H1 (cell line): Measurements from ENCODE around the gene TSPAN16. TPM values are rescaled to one million over a fixed set of nuclear protein-coding genes. Genes with fewer than 3 reads are reported as not detected.

Source experiments
- ASH2L ChIP-seq: fragments of 200-600, 300-600 bp; sonication (generic); IDR thresholded peaks from one replicate; pipeline ENCODE4 v1.7.1; 2017; ENCODE audit warnings: low read length
- CHD1 ChIP-seq: IDR thresholded peaks from 2 replicates; pipeline ENCODE4 v1.6.1; 2012; ENCODE audit warnings: low read depth, low read length, improper control_type of control experiment
- KDM1A ChIP-seq: fragments of 200-600, 300-600 bp; sonication (generic); IDR thresholded peaks from 2 replicates; pipeline ENCODE4 v1.7.1; 2016; ENCODE audit warnings: mild to moderate bottlenecking, low read length, borderline replicate concordance
- POLR2A ChIP-seq, 2 experiments: IDR thresholded peaks; 1 replicate in 1 of 2; 2 replicates in 1 of 2; pipeline ENCODE4 v1.6.1; 2011; ENCODE audit warnings: low read depth in 2 of 2, low read length in 2 of 2, mild to moderate bottlenecking in 2 of 2; ENCODE audit errors: control extremely low read depth in 1 of 2
- TAF1 ChIP-seq: IDR thresholded peaks from 2 replicates; pipeline ENCODE4 v1.6.1; 2011; ENCODE audit warnings: mild to moderate bottlenecking, low read depth, low read length
- polyA plus RNA-seq, 7 experiments: library from polyadenylated mRNA; depleted of rRNA in 3 of 7; stranded (reverse) in 5 of 7; unstranded in 2 of 7; fragments of >200 nt in 5 of 7; fragments of 200-250 nt in 2 of 7; gene quantifications; 1 replicate in 5 of 7; 2 replicates in 1 of 7; 4 replicates in 1 of 7; pipeline versions ENCODE4 v1.2.1 to v1.2.3, GENCODE V29; 2011 to 2013; ENCODE audit warnings: missing spikeins in 2 of 7, mixed read lengths in 2 of 7
- total RNA-seq: library from RNA; stranded (reverse); fragmentation: NEBNext Ultra II Directional; extraction: Animal tissue kit (Norgen Biotek cat#: 25700); gene quantifications from 2 replicates; pipeline ENCODE4 v1.2.1, GENCODE V29; 2021
- TF ChIP-seq, protein P1 (sequence below), 3 experiments: IDR thresholded peaks; 1 replicate in 2 of 3; 2 replicates in 1 of 3; pipeline versions ENCODE4 v1.5.1 to v1.6.1; 2011; ENCODE audit warnings: low read length in 3 of 3, mild to moderate bottlenecking in 3 of 3, inconsistent platforms in 2 of 3, low read depth in 1 of 3, moderate library complexity in 1 of 3; ENCODE audit not compliant: insufficient read depth in 1 of 3; ENCODE audit errors: control extremely low read depth in 1 of 3

TSPAN16 gene
- total and polyA plus RNA-seq, 2 of the 8 experiments (the other 6 are each of a cell fraction or from before 2014, with no cell fraction given): not detected

DNA sequence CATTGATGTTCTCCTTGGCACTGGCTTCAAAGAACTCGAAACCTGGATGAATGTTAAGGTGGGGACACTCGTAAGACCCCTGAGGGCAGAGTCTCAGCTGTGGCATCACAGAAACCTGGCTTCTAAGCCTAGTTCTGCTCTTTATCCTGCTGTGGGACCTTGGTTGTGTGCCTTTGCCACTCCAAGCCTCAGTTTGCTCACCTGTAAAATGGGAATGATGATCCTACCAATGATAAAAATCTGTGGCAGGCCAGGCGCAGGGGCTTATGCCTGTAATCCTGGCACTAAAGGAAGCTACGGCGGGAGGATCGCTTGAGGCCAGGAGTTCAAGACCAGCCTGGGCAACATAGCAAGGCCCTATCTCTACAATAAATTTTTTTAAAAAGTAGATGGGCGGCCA, 29.6 kb downstream of the TSPAN16 start (continued):
- TF ChIP-seq, protein P1, sequence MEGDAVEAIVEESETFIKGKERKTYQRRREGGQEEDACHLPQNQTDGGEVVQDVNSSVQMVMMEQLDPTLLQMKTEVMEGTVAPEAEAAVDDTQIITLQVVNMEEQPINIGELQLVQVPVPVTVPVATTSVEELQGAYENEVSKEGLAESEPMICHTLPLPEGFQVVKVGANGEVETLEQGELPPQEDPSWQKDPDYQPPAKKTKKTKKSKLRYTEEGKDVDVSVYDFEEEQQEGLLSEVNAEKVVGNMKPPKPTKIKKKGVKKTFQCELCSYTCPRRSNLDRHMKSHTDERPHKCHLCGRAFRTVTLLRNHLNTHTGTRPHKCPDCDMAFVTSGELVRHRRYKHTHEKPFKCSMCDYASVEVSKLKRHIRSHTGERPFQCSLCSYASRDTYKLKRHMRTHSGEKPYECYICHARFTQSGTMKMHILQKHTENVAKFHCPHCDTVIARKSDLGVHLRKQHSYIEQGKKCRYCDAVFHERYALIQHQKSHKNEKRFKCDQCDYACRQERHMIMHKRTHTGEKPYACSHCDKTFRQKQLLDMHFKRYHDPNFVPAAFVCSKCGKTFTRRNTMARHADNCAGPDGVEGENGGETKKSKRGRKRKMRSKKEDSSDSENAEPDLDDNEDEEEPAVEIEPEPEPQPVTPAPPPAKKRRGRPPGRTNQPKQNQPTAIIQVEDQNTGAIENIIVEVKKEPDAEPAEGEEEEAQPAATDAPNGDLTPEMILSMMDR (IDR thresholded peaks at IDR 0.05; ENCODE audit: control extremely low read depth in 1 of 3, insufficient read depth in 1 of 3, low read depth in 1 of 3, low read length in 3 of 3): no peak
- TF ChIP-seq POLR2A (IDR thresholded peaks at IDR 0.05; ENCODE audit: control extremely low read depth in 1 of 2, low read depth in 2 of 2, low read length in 2 of 2) (no peak), CHD1 (no peak), TAF1 (no peak), ASH2L (no peak), KDM1A (no peak)
